Trophoblast cell (in vitro differentiated cells and primary cell): ENCODE measurements around the gene TWIST1.
A peak's percentile ranks its signal among the peaks of the same experiment; 100 is the strongest.

Experiments used
- DNase-seq, 2 donors: peaks; one replicate each; pipeline ENCODE4 v3.0.0-alpha.2; 2016
- H2AFZ ChIP-seq: 2 replicates; pipeline ENCODE4 v1.6.1; 2013; ENCODE audit warnings: low read length, moderate library complexity, mild to moderate bottlenecking; ENCODE audit not compliant: insufficient read depth, poor library complexity
- H2AK5ac ChIP-seq: 2 replicates; pipeline ENCODE4 v1.6.1; 2013; ENCODE audit warnings: mild to moderate bottlenecking, low read length
- H2BK120ac ChIP-seq: 2 replicates; pipeline ENCODE4 v1.6.1; 2013; ENCODE audit warnings: low read length, mild to moderate bottlenecking, moderate library complexity; ENCODE audit not compliant: insufficient read depth, poor library complexity
- H2BK12ac ChIP-seq: 2 replicates; pipeline ENCODE4 v1.6.1; 2013; ENCODE audit warnings: mild to moderate bottlenecking, low read length, moderate library complexity
- H2BK5ac ChIP-seq: 2 replicates; pipeline ENCODE4 v1.6.1; 2013; ENCODE audit warnings: low read length, low read depth, moderate library complexity, mild to moderate bottlenecking; ENCODE audit not compliant: poor library complexity
- H3K14ac ChIP-seq: 2 replicates; pipeline ENCODE4 v1.6.1; 2013; ENCODE audit warnings: mild to moderate bottlenecking, low read length
- H3K18ac ChIP-seq: 2 replicates; pipeline ENCODE4 v1.6.1; 2013; ENCODE audit warnings: mild to moderate bottlenecking, low read length
- H3K23ac ChIP-seq: 2 replicates; pipeline ENCODE4 v1.6.1; 2013; ENCODE audit warnings: low read length
- H3K27ac ChIP-seq: 2 replicates; pipeline ENCODE4 v1.5.1; 2013; ENCODE audit warnings: low read depth, mild to moderate bottlenecking, inconsistent platforms, low read length, moderate library complexity
- H3K27me3 ChIP-seq: 2 replicates; pipeline ENCODE4 v1.6.1; 2013; ENCODE audit warnings: inconsistent platforms, mild to moderate bottlenecking, low read length, moderate library complexity; ENCODE audit not compliant: insufficient read depth
- H3K36me3 ChIP-seq, 2 experiments: 1 replicate in 1 of 2; 2 replicates in 1 of 2; pipeline ENCODE4 v1.6.1; 2013; ENCODE audit warnings: low read length in 2 of 2, mild to moderate bottlenecking in 2 of 2, moderate library complexity in 1 of 2; ENCODE audit not compliant: insufficient read depth in 2 of 2, control insufficient read depth in 1 of 2
- H3K4ac ChIP-seq: 2 replicates; pipeline ENCODE4 v1.6.1; 2013; ENCODE audit warnings: low read depth, mild to moderate bottlenecking, low read length, moderate library complexity
- H3K4me1 ChIP-seq, 2 experiments: 1 replicate in 1 of 2; 2 replicates in 1 of 2; pipeline ENCODE4 v1.6.1; 2013; ENCODE audit warnings: low read length in 2 of 2, mild to moderate bottlenecking in 2 of 2, moderate library complexity in 1 of 2; ENCODE audit not compliant: insufficient read depth in 2 of 2, control insufficient read depth in 1 of 2
- H3K4me2 ChIP-seq: 2 replicates; pipeline ENCODE4 v1.6.1; 2013; ENCODE audit warnings: inconsistent platforms, mild to moderate bottlenecking, low read length, moderate library complexity
- H3K4me3 ChIP-seq: 2 replicates; pipeline ENCODE4 v1.5.1; 2013; ENCODE audit warnings: mild to moderate bottlenecking, low read depth, low read length, inconsistent platforms
- H3K79me1 ChIP-seq: one replicate; pipeline ENCODE4 v1.6.1; 2013; ENCODE audit warnings: low read length
- H3K79me2 ChIP-seq: 2 replicates; pipeline ENCODE4 v1.6.1; 2013; ENCODE audit warnings: low read length, mild to moderate bottlenecking; ENCODE audit not compliant: control insufficient read depth, insufficient read depth, poor library complexity
- H3K9ac ChIP-seq: 2 replicates; pipeline ENCODE4 v1.6.1; 2013; ENCODE audit warnings: mild to moderate bottlenecking, low read length
- H3K9me3 ChIP-seq: 2 replicates; pipeline ENCODE4 v1.6.1; 2013; ENCODE audit warnings: low read depth, mild to moderate bottlenecking, control low read depth, inconsistent platforms, low read length; ENCODE audit not compliant: insufficient read depth
- H4K12ac ChIP-seq: 2 replicates; pipeline ENCODE4 v1.6.1; 2013; ENCODE audit warnings: low read depth, mild to moderate bottlenecking, low read length, moderate library complexity
- H4K8ac ChIP-seq: 2 replicates; pipeline ENCODE4 v1.6.1; 2013; ENCODE audit warnings: low read depth, mild to moderate bottlenecking, low read length, moderate library complexity
- H4K91ac ChIP-seq: one replicate; pipeline ENCODE4 v1.6.1; 2013; ENCODE audit warnings: low read depth, mild to moderate bottlenecking, low read length, moderate library complexity
- WGBS: extraction: QIAGEN DNeasy Blood & Tissue Kit; methylation state at CpG from one replicate; pipeline ENCODE4 v1.1.7; 2013; ENCODE audit warnings: missing lambda C conversion rate; ENCODE audit not compliant: insufficient read length, insufficient coverage; ENCODE audit errors: extremely low coverage; 5-methylcytosine and 5-hydroxymethylcytosine counted together

Gene TWIST1

DNA sequence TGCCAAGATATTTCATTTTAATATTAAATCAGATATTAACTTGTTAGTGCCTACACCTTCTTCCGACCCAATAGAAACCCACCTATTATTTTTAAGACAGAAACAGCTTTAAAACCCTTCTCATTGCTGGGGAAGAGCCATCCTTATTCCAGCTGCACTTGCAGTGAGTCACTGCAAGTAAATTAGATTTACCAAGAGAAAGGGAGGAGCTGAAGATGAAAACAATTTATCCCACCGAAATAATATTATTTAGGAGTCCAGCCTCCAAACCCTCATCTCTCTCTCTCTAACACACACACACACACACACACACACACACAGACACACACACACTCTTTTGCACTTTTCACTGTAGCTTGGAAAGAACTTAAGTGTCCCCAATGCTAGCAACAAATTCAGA, 26.9 kb downstream of the TWIST1 start:
- Histone ChIP-seq H2BK5ac (no peak overlapping the region), H3K9ac (no peak overlapping the region), H3K9me3 (no peaks in the 10 kb centered on the region), H4K91ac (no peak overlapping the region), H3K4me2 (no peak overlapping the region), H2AFZ (no peak overlapping the region), H3K27me3 (no peaks in the 10 kb centered on the region), H3K79me1 (no peaks in the 10 kb centered on the region), H3K27ac (no peak overlapping the region), H2BK12ac (no peak overlapping the region), H3K14ac (no peak overlapping the region), H3K79me2 (no peaks in the 10 kb centered on the region), H3K4me3 (no peak overlapping the region), H2BK120ac (no peak overlapping the region), H3K36me3 (peaks cover 0 to 3% of the 10 kb centered on the region in 2 experiments), H3K23ac (no peak overlapping the region), H2AK5ac (no peak overlapping the region), H3K4me1 (no peaks in the 10 kb centered on the region), H4K8ac (no peak overlapping the region), H3K18ac (no peak overlapping the region), H4K12ac (no peak overlapping the region), H3K4ac (no peak overlapping the region)
- no peak for DNase-seq
- WGBS: no CpG with 5 or more reads among the region's 2 CpGs

DNA sequence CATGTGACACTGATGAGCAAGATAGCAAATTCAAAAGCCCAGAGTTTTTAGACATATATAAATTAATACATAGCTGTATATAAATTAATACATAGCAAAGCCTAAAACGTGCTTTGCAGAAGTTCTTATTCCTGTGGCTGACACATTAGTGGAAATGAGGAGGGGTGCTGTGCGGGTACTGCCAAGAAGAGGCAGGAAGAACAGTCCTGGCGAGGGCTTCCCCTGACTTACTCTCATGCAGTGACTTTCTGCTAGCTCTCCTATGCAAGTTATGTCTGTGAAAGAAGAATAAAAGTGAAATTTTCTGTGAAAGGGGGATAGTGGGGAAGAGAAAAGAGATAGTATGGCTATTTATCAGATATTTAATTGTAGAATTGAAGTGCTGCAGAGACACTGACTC, 27.6 kb downstream of the TWIST1 start:
- no peaks in the 10 kb centered on the region for H3K9me3 ChIP-seq
- no peak overlapping the region for H2AFZ ChIP-seq
- H3K79me2 ChIP-seq: no peaks in the 10 kb centered on the region
- no peak overlapping the region for H2AK5ac ChIP-seq
- H2BK5ac ChIP-seq: no peak overlapping the region
- no peak overlapping the region for H3K18ac ChIP-seq
- no peaks in the 10 kb centered on the region for H3K4me1 ChIP-seq
- H3K14ac ChIP-seq: no peak overlapping the region
- no peaks in the 10 kb centered on the region for H3K27me3 ChIP-seq
- H3K9ac ChIP-seq: no peak overlapping the region
- no peak overlapping the region for H3K27ac ChIP-seq
- H2BK120ac ChIP-seq: no peak overlapping the region
- H2BK12ac ChIP-seq: no peak overlapping the region
- no peak for DNase-seq
- no peak overlapping the region for H3K4me2 ChIP-seq
- H3K79me1 ChIP-seq: no peaks in the 10 kb centered on the region
- H4K8ac ChIP-seq: no peak overlapping the region
- no peak overlapping the region for H4K12ac ChIP-seq
- H4K91ac ChIP-seq: no peak overlapping the region
- H3K4me3 ChIP-seq: no peak overlapping the region
- H3K23ac ChIP-seq: no peak overlapping the region
- no peak overlapping the region for H3K4ac ChIP-seq
- no CpG with 5 or more reads among the region's 3 CpGs for WGBS
- H3K36me3 ChIP-seq: peaks cover 0 to 3% of the 10 kb centered on the region in 2 experiments

DNA sequence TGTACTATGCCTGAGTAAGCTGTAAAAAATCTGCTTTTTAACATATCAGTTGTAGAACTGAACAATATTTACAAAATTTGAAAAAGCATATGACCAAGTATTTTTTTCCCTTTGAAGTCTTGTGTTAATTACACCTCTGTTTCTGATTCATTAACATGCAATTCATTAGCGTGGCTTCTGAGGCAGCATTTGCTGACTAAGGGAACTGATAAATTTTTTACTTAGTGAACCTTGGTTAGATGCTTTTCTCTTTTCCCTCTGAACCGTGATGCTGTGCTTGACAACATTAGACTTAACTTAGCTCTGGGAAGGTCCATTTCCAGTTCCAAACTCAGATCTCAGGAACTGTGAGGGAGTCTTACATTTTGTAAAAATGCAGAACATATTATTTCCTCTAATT, 28.1 kb downstream of the TWIST1 start:
- H3K27ac ChIP-seq: no peak overlapping the region
- no peak overlapping the region for H4K12ac ChIP-seq
- no peak overlapping the region for H3K4ac ChIP-seq
- no peaks in the 10 kb centered on the region for H3K79me1 ChIP-seq
- no peaks in the 10 kb centered on the region for H3K79me2 ChIP-seq
- H3K14ac ChIP-seq: no peak overlapping the region
- no peak overlapping the region for H2AK5ac ChIP-seq
- H4K91ac ChIP-seq: no peak overlapping the region
- H3K27me3 ChIP-seq: no peaks in the 10 kb centered on the region
- no peak overlapping the region for H4K8ac ChIP-seq
- no CpG with 5 or more reads among the region's 2 CpGs for WGBS
- no peak overlapping the region for H3K4me2 ChIP-seq
- H3K36me3 ChIP-seq: peaks cover 0 to 3% of the 10 kb centered on the region in 2 experiments
- no peak for DNase-seq
- no peak overlapping the region for H3K18ac ChIP-seq
- no peak overlapping the region for H3K9ac ChIP-seq
- no peak overlapping the region for H2AFZ ChIP-seq
- no peaks in the 10 kb centered on the region for H3K9me3 ChIP-seq
- no peak overlapping the region for H3K23ac ChIP-seq
- no peak overlapping the region for H2BK120ac ChIP-seq
- no peak overlapping the region for H2BK5ac ChIP-seq
- no peak overlapping the region for H2BK12ac ChIP-seq
- no peaks in the 10 kb centered on the region for H3K4me1 ChIP-seq
- no peak overlapping the region for H3K4me3 ChIP-seq

DNA sequence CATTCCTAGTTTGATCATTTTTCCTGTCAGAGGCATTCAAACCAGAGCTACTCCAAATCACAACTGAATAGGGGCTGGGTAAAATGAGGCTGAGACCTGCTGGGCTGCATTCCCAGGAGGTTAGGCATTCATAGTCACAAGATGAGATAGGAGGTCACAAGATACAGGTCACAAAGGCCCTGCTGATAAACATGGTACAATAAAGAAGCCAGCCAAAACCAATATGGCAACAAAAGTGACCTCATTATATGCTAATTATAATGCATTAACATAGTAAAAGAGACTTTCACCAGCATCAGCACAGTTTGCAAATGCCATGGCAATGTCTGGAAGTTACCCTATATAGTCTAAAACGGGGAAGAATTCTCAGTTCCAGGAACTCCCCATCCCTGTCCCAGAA, 37.3 kb downstream of the TWIST1 start:
- no peak overlapping the region for H2AK5ac ChIP-seq
- H3K27ac ChIP-seq: peak overlapping the region; percentile 53
- WGBS: no CpG with 5 or more reads among the region's 1 CpG

More for the DNA sequence above, 37.3 kb downstream of the TWIST1 start:
- Histone ChIP-seq H3K23ac (no peak overlapping the region), H3K36me3 (no peaks in the 10 kb centered on the region), H4K91ac (no peak overlapping the region), H2BK120ac (peak overlapping the region; percentile 53), H3K18ac (no peak overlapping the region), H3K4me3 (no peak overlapping the region), H2AFZ (no peak overlapping the region), H3K4me1 (peaks cover 0 to 9% of the 10 kb centered on the region in 2 experiments), H3K4me2 (no peak overlapping the region), H3K79me2 (no peaks in the 10 kb centered on the region), H3K9ac (no peak overlapping the region), H3K9me3 (no peaks in the 10 kb centered on the region), H4K12ac (no peak overlapping the region), H3K79me1 (peaks cover 3% of the 10 kb centered on the region), H2BK12ac (peak overlapping the region; percentile 54), H3K27me3 (no peaks in the 10 kb centered on the region), H3K14ac (no peak overlapping the region), H2BK5ac (peak overlapping the region; percentile 66), H3K4ac (peak overlapping the region; percentile 62), H4K8ac (no peak overlapping the region)
- peak; percentile 82 to 91 for DNase-seq
